ENCODE measurements around the gene ARL15. TPM values are rescaled to one million over a fixed set of nuclear protein-coding genes. Genes with fewer than 3 reads are reported as not detected.

Gene ARL15
- total RNA-seq, 1 experiment from 2014 or later: 13.0 TPM

GRCh38 chr5:53926026-53926425 lies 384.3 kb downstream of the ARL15 start:
- no peaks in the 10 kb centered on the region for H4K20me1 ChIP-seq (ENCODE audit: control insufficient read depth, insufficient read depth, insufficient read length)
- H3K23ac ChIP-seq (ENCODE audit: insufficient read length, low read depth, low read length): no peak overlapping the region
- no peak overlapping the region for H2BK120ac ChIP-seq (ENCODE audit: low read depth, low read length, poor library complexity, severe bottlenecking)
- Mint-ChIP-seq H3K27ac (peak overlapping the region in 1 of 3 experiments; percentile 81; a peak in 1 of 7 replicates), H3K36me3 (ENCODE audit: insufficient read depth in 1 of 3, low read depth in 3 of 3) (no peaks in the 10 kb centered on the region; a peak in 1 of 7 replicates), H3K27me3 (ENCODE audit: low read depth) (no peaks in the 10 kb centered on the region), H3K9me3 (no peaks in the 10 kb centered on the region), H3K4me3 (no peak overlapping the region), H3K4me1 (peaks cover 25 to 27% of the 10 kb centered on the region in 2 experiments)
- no peak overlapping the region for H3K4me2 ChIP-seq (ENCODE audit: insufficient read depth, insufficient read length, low read length)
- no peak overlapping the region for H3T11ph ChIP-seq (ENCODE audit: low read length)
- no peak for TF ChIP-seq CTCF (conservative IDR thresholded peaks at IDR 0.05)
- H3K9me3 ChIP-seq (ENCODE audit: control insufficient read depth, low read depth, low read length): no peaks in the 10 kb centered on the region
- H2BK5ac ChIP-seq (ENCODE audit: insufficient read length, low read length): no peak overlapping the region
- no peak overlapping the region for H4K8ac ChIP-seq (replicated peaks; ENCODE audit: insufficient read length, low read depth, low read length)
- no peak overlapping the region for H2BK12ac ChIP-seq (ENCODE audit: insufficient read length, low read depth, low read length)
- no peak overlapping the region for H2BK20ac ChIP-seq (ENCODE audit: low read depth, low read length, poor library complexity, severe bottlenecking)
- no peak for DNase-seq
- WGBS (ENCODE audit: extremely low coverage, insufficient read length, low lambda C conversion rate): no CpG with 5 or more reads among the region's 4 CpGs
- H3K27me3 ChIP-seq (ENCODE audit: insufficient read depth, low read length): no peaks in the 10 kb centered on the region
- H3K56ac ChIP-seq (ENCODE audit: insufficient read length, low read depth, low read length): no peak overlapping the region
- H2AFZ ChIP-seq (ENCODE audit: low read length): no peak overlapping the region
- no peaks in the 10 kb centered on the region for H3K23me2 ChIP-seq (ENCODE audit: insufficient read length, low read depth, low read length, poor library complexity, severe bottlenecking)
- no peak overlapping the region for H3K18ac ChIP-seq (ENCODE audit: insufficient read length, low read depth, low read length)
- H3K9ac ChIP-seq (ENCODE audit: extremely low read depth, insufficient read length, low read length): no peak overlapping the region
- no peak overlapping the region for H2BK15ac ChIP-seq (ENCODE audit: low read depth, low read length)
- H3K14ac ChIP-seq (ENCODE audit: insufficient read depth, low read length): no peak overlapping the region
- no peaks in the 10 kb centered on the region for H3K4me1 ChIP-seq (ENCODE audit: insufficient read depth, low read length)
- H3K4ac ChIP-seq (ENCODE audit: low read depth, low read length): no peak overlapping the region
- H2AK5ac ChIP-seq (ENCODE audit: insufficient read length, low read length): no peak overlapping the region
- H3K79me2 ChIP-seq (ENCODE audit: insufficient read depth, low read length): no peaks in the 10 kb centered on the region
- H3K27ac ChIP-seq (ENCODE audit: insufficient read length, low read depth, low read length): no peak overlapping the region
- H4K91ac ChIP-seq (ENCODE audit: insufficient read length, low read depth, low read length): no peak overlapping the region
- H3K79me1 ChIP-seq (ENCODE audit: insufficient read depth, low read depth, low read length, poor library complexity, severe bottlenecking): no peaks in the 10 kb centered on the region
- no peak overlapping the region for H4K5ac ChIP-seq (ENCODE audit: insufficient read length, low read depth, low read length)
